ENCODE data around the gene PCDHGC3.

Gene PCDHGC3

GRCh38 chr5:141508798-141509611 lies 33.2 kb downstream of the PCDHGC3 start:
- DNase-seq: peak; percentile 51

- DNase-seq: no peak
Observed at GRCh38 chr5:141510160-141510559, 34.4 kb downstream of the PCDHGC3 start.

DNA sequence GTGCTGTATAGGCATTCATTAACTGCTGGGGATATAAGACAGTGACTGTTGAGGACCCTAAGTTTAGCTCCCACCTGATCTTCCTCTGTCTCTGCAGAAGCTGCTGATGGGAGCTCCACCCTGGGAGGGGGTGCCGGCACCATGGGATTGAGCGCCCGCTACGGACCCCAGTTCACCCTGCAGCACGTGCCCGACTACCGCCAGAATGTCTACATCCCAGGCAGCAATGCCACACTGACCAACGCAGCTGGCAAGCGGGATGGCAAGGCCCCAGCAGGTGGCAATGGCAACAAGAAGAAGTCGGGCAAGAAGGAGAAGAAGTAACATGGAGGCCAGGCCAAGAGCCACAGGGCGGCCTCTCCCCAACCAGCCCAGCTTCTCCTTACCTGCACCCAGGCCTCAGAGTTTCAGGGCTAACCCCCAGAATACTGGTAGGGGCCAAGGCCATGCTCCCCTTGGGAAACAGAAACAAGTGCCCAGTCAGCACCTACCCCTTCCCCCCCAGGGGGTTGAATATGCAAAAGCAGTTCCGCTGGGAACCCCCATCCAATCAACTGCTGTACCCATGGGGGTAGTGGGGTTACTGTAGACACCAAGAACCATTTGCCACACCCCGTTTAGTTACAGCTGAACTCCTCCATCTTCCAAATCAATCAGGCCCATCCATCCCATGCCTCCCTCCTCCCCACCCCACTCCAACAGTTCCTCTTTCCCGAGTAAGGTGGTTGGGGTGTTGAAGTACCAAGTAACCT lies 35.3 kb downstream of the PCDHGC3 start:
- DNase-seq: no peak

DNA sequence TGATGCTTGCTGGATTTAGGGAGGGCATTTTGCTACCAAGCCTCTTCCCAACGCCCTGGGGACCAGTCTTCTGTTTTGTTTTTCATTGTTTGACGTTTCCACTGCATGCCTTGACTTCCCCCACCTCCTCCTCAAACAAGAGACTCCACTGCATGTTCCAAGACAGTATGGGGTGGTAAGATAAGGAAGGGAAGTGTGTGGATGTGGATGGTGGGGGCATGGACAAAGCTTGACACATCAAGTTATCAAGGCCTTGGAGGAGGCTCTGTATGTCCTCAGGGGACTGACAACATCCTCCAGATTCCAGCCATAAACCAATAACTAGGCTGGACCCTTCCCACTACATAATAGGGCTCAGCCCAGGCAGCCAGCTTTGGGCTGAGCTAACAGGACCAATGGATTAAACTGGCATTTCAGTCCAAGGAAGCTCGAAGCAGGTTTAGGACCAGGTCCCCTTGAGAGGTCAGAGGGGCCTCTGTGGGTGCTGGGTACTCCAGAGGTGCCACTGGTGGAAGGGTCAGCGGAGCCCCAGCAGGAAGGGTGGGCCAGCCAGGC lies 36.1 kb downstream of the PCDHGC3 start:
- no peak for DNase-seq

DNA sequence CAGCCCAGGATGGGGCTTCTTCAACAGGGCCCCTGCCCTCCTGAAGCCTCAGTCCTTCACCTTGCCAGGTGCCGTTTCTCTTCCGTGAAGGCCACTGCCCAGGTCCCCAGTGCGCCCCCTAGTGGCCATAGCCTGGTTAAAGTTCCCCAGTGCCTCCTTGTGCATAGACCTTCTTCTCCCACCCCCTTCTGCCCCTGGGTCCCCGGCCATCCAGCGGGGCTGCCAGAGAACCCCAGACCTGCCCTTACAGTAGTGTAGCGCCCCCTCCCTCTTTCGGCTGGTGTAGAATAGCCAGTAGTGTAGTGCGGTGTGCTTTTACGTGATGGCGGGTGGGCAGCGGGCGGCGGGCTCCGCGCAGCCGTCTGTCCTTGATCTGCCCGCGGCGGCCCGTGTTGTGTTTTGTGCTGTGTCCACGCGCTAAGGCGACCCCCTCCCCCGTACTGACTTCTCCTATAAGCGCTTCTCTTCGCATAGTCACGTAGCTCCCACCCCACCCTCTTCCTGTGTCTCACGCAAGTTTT lies 36.7 kb downstream of the PCDHGC3 start:
- DNase-seq: peak; percentile 72

- no peak for DNase-seq
Observed at GRCh38 chr5:141512911-141513626, 37.3 kb downstream of the PCDHGC3 start.

GRCh38 chr5:141513627-141514329 lies 38.0 kb downstream of the PCDHGC3 start:
- DNase-seq: peak; percentile 71

GRCh38 chr5:141514330-141515133 lies 38.8 kb downstream of the PCDHGC3 start:
- no peak for DNase-seq

- no peak for DNase-seq
Observed at GRCh38 chr5:141515141-141515540, 39.4 kb downstream of the PCDHGC3 start.

GRCh38 chr5:141515946-141516671 lies 40.3 kb downstream of the PCDHGC3 start:
- no peak for DNase-seq

DNA sequence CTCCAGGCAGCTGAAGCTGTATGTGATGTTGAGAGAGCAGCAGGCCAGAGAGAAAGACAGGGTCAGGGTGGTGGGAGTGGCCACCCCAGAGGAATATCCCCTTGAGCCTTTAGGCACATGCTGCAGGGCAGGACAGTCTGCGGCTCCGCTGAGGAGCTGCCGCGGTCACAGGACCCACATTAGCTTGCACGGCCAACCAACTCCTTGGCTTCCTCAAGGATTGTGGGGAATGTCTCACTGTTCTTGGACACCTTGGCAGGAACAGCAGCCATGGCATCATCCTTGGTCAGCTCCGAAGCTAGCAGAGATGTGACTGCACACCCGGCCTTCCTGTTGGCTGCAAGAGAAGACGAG lies 40.9 kb downstream of the PCDHGC3 start:
- no peak for DNase-seq

- no peak for DNase-seq
Observed at GRCh38 chr5:141517312-141517711, 41.5 kb downstream of the PCDHGC3 start.

GRCh38 chr5:141517880-141518617 lies 42.3 kb downstream of the PCDHGC3 start:
- no peak for DNase-seq

GRCh38 chr5:141518618-141519015 lies 42.9 kb downstream of the PCDHGC3 start:
- DNase-seq: no peak

DNA sequence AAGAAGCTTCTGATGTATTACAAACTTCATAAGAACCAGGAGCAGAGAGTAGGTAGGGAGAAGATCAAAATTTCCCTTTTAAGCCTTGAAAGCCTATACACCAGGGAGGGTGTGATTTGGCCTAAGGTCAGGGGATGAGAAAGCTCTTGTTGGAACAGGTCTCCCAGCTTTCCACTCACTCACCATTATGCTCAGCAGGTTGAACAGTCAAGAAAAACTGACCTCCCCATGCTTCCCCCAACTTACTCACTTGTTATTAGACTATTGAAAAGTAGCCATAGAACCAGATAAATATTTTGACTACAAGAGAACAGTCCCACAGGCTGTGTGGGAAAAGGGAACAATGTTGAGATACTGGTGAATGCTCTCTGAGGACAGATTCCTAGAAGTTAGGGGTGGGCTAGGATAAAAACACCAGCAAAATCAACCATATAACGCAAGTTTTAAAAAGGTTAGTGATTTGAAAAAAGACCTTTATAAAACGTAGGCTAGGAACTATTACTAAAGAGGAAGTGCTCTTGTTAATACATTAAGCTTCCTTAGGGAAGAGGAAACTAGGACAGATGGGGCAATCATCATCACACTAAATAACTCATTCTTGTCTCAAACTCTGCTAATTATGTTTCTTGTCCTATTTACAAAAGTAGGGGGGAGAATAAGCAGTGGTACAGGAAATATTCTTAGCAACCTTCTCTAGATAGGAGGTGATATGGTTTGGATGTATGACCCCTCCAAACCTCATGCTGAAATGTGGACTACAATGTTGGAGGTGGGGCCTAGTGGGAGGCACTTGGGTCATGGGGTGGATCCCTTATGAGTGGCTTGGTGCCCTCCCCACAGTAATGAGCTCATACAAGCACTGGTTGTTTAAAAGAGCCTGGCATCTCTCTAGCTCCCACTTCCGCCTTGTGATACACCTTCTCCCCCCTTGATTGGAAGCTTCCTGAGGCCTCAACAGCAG lies 44.1 kb downstream of the PCDHGC3 start:
- no peak for DNase-seq

GRCh38 chr5:141521244-141521781 lies 45.5 kb downstream of the PCDHGC3 start:
- peak; percentile 80 for DNase-seq

GRCh38 chr5:141522301-141522700 lies 46.5 kb downstream of the PCDHGC3 start:
- no peak for DNase-seq

DNA sequence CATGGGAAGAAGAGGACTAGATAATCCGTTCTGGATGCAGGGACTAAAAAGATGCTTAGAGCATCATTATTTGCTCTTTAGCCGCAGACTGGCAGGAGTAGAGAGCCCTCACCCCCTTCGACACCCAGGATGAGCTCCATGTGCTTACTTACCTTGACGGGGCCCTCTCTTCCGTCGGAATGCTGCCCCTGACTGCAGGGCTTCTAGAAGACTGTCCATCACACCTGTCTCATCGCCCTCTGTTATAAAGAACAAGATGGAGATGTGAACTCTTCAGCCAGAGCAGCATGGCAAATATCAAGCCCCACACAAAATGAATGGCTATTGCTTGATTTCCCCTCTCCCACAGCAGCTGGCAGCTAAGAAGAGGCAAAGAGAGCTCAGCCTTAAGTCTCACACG lies 48.2 kb downstream of the PCDHGC3 start:
- no peak for DNase-seq

All from midbrain (tissue), 1 donor.